MCF 10A (cell line): Measurements from ENCODE around the gene NUB1. TPM values are rescaled to one million over a fixed set of nuclear protein-coding genes. Genes with fewer than 3 reads are reported as not detected.

Experiments
- BruUV-seq: library from RNA; stranded (reverse); fragments of 400-500 nt; replicated peaks from 2 replicates; lab custom pipeline; 2021; lab: Mats Ljungman, UMichigan
- CTCF ChIA-PET: fragments of 300-600 bp; sonication (Branson Sonifier 250); formaldehyde crosslinking; extraction: SDS; loops from one replicate; lab custom pipeline; 2021; ENCODE audit warnings: antibody characterized with exemption, inconsistent platforms; lab: Yijun Ruan, JAX
- POLR2A ChIA-PET: fragments of 300-600, 350-650 bp; sonication (Branson Sonifier 250); formaldehyde crosslinking; extraction: SDS; loops from one replicate; lab custom pipeline; 2020; ENCODE audit warnings: antibody characterized with exemption, inconsistent platforms; lab: Yijun Ruan, JAX
- DNase-seq: peaks from one replicate; pipeline ENCODE4 v3.0.0-alpha.2; 2018; ENCODE audit not compliant: unreplicated experiment
- H3K27ac Mint-ChIP-seq: one replicate; pipeline ENCODE4 v1.8.0; 2022; ENCODE audit warnings: mild to moderate bottlenecking, low read depth, mixed read lengths; ENCODE audit not compliant: unreplicated experiment
- H3K27me3 Mint-ChIP-seq: one replicate; pipeline ENCODE4 v1.8.0; 2022; ENCODE audit warnings: mixed read lengths; ENCODE audit not compliant: insufficient read depth, unreplicated experiment
- H3K36me3 Mint-ChIP-seq: one replicate; pipeline ENCODE4 v1.8.0; 2022; ENCODE audit warnings: mild to moderate bottlenecking, moderate library complexity, mixed read lengths; ENCODE audit not compliant: insufficient read depth, unreplicated experiment
- H3K4me1 Mint-ChIP-seq: one replicate; pipeline ENCODE4 v1.8.0; 2022; ENCODE audit warnings: mixed read lengths; ENCODE audit not compliant: insufficient read depth, unreplicated experiment
- H3K4me3 Mint-ChIP-seq: one replicate; pipeline ENCODE4 v1.8.0; 2022; ENCODE audit warnings: mild to moderate bottlenecking, moderate library complexity, mixed read lengths; ENCODE audit not compliant: unreplicated experiment
- H3K9me3 Mint-ChIP-seq: one replicate; pipeline ENCODE4 v1.8.0; 2022; ENCODE audit warnings: mixed read lengths; ENCODE audit not compliant: unreplicated experiment
- intact Hi-C: fragments of 100-400 bp; cut with micrococcal nuclease; formaldehyde crosslinking; loops from 2 replicates; pipeline ENCODE4 v1.14.1; 2022
- total RNA-seq: library from RNA; stranded (reverse); gene quantifications from 2 replicates; pipeline ENCODE4 v1.2.3, GENCODE V29; 2022
- TF ChIP-seq, protein P1 (sequence below): fragments of 200-600 bp; IDR thresholded peaks from one replicate; pipeline ENCODE4 v1.8.0; 2022; ENCODE audit warnings: antibody characterized with exemption, mild to moderate bottlenecking; ENCODE audit not compliant: unreplicated experiment

Gene NUB1
- total RNA-seq, 1 experiment from 2014 or later: 53.3 TPM

GRCh38 chr7:151336027-151336708 lies 5.4 kb upstream of the NUB1 start:
- Mint-ChIP-seq H3K36me3 (no peaks in the 10 kb centered on the region), H3K4me3 (no peak overlapping the region), H3K27ac (no peak overlapping the region), H3K9me3 (no peaks in the 10 kb centered on the region), H3K27me3 (no peaks in the 10 kb centered on the region), H3K4me1 (no peaks in the 10 kb centered on the region)
- intact Hi-C loops: no loop called here
- POLR2A ChIA-PET: interaction anchor here (0.6 kb wide), 1 partner anchor 650 kb away, joined by 3 read pairs; no protein-coding TSS in a partner anchor
- no TSS peak for BruUV-seq
- DNase-seq: no peak
- TF ChIP-seq, protein P1, sequence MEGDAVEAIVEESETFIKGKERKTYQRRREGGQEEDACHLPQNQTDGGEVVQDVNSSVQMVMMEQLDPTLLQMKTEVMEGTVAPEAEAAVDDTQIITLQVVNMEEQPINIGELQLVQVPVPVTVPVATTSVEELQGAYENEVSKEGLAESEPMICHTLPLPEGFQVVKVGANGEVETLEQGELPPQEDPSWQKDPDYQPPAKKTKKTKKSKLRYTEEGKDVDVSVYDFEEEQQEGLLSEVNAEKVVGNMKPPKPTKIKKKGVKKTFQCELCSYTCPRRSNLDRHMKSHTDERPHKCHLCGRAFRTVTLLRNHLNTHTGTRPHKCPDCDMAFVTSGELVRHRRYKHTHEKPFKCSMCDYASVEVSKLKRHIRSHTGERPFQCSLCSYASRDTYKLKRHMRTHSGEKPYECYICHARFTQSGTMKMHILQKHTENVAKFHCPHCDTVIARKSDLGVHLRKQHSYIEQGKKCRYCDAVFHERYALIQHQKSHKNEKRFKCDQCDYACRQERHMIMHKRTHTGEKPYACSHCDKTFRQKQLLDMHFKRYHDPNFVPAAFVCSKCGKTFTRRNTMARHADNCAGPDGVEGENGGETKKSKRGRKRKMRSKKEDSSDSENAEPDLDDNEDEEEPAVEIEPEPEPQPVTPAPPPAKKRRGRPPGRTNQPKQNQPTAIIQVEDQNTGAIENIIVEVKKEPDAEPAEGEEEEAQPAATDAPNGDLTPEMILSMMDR: no peak
- CTCF ChIA-PET: interaction anchor here (1.3 kb wide), 1 partner anchor 13 kb away, joined by 3 read pairs; no protein-coding TSS in a partner anchor

DNA sequence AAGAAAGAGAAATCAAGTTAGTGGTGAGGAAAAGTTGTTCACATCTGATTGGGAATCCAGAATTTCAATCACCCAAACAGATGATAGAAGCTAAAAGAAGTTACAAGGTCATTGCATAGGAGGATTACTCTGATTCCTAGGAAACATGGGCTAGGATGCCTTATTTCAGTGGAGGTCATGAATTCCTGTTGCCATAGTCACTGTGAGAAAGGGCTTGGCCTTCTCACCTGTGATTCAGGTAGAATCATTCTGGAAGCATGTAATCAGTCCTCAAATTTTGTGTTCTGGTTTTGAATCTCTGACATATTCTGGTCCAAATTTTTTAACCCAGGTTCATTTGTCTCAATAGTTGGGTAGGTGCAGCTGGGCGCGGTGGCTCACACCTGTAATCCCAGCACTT lies 4.3 kb upstream of the NUB1 start:
- H3K36me3 Mint-ChIP-seq: no peaks in the 10 kb centered on the region
- TF ChIP-seq, protein P1: no peak
- no TSS peak for BruUV-seq
- H3K9me3 Mint-ChIP-seq: no peaks in the 10 kb centered on the region
- ChIA-PET POLR2A (no interaction called here), CTCF (interaction anchor here (0.6 kb wide), 2 partner anchors 47 to 114 kb away, joined by 3 read pairs; no protein-coding TSS in a partner anchor)
- no peaks in the 10 kb centered on the region for H3K27me3 Mint-ChIP-seq
- H3K4me3 Mint-ChIP-seq: no peak overlapping the region
- intact Hi-C loops: no loop called here
- no peaks in the 10 kb centered on the region for H3K4me1 Mint-ChIP-seq
- H3K27ac Mint-ChIP-seq: no peak overlapping the region
- no peak for DNase-seq

DNA sequence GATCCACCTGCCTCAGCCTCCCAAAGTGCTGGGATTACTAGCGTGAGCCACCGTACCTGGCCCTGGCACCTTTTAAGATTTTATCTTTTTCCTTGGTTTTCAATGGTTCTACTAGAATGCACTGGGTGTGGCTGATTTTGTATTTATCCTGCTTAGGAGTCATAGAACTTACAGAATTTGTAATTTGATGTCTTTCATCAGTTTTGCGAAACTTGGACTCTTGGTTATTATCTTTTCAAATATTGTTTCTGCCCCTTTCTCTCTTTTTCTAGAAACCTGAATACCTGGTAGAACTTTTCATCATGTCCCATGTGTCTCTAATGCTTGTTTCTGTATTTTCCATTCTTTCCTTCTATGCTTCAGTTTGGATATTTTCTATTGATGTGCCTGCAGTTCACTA lies 2.8 kb upstream of the NUB1 start:
- no peaks in the 10 kb centered on the region for H3K27me3 Mint-ChIP-seq

More for the DNA sequence above, 2.8 kb upstream of the NUB1 start:
- TF ChIP-seq, protein P1: no peak
- DNase-seq: no peak
- Mint-ChIP-seq H3K9me3 (no peaks in the 10 kb centered on the region), H3K4me3 (no peak overlapping the region), H3K4me1 (no peaks in the 10 kb centered on the region), H3K27ac (no peak overlapping the region), H3K36me3 (peaks cover 3% of the 10 kb centered on the region)
- BruUV-seq: no TSS peak
- ChIA-PET CTCF (interaction anchor here (0.5 to 0.8 kb wide), 2 partner anchors 12 to 143 kb away, joined by 3 to 5 read pairs; no protein-coding TSS in a partner anchor), POLR2A (interaction anchor here (1.1 kb wide), 1 partner anchor 30 kb away, joined by 4 read pairs; no protein-coding TSS in a partner anchor)
- intact Hi-C loops: no loop called here
